ENCODE data around the gene SLC43A3.

Gene SLC43A3

GRCh38 chr11:57425565-57426438 is 1.1 kb downstream of the SLC43A3 start:
- Histone ChIP-seq H3K27ac (ENCODE audit: low read length) (no peak overlapping the region), H3K36me3 (ENCODE audit: insufficient read depth, low read depth, low read length) (peaks cover 32% of the 10 kb centered on the region)

GRCh38 chr11:57424792-57425564 is 1.9 kb downstream of the SLC43A3 start:
- Histone ChIP-seq H3K9ac (ENCODE audit: low read depth, low read length) (no peak overlapping the region), H3K4me3 (ENCODE audit: low read length) (no peak overlapping the region), H3K27me3 (ENCODE audit: insufficient read depth, low read length) (peaks cover 37% of the 10 kb centered on the region), H3K4me1 (ENCODE audit: insufficient read depth, low read length) (peaks cover 8% of the 10 kb centered on the region), H3K27ac (ENCODE audit: low read length) (no peak overlapping the region), H3K36me3 (ENCODE audit: insufficient read depth, low read depth, low read length) (peaks cover 41% of the 10 kb centered on the region), H3K9me3 (ENCODE audit: insufficient read depth, low read depth, low read length) (no peaks in the 10 kb centered on the region)

More at GRCh38 chr11:57425565-57426438, 1.1 kb downstream of the SLC43A3 start:
- Histone ChIP-seq H3K9me3 (ENCODE audit: insufficient read depth, low read depth, low read length) (no peaks in the 10 kb centered on the region), H3K9ac (ENCODE audit: low read depth, low read length) (peak overlapping the region; percentile 59; the same call in 1 of the 2 replicates), H3K27me3 (ENCODE audit: insufficient read depth, low read length) (peaks cover 40% of the 10 kb centered on the region), H3K4me3 (ENCODE audit: low read length) (peak overlapping the region; percentile 63; the same call in 1 of the 2 replicates), H3K4me1 (ENCODE audit: insufficient read depth, low read length) (peaks cover 8% of the 10 kb centered on the region)

DNA sequence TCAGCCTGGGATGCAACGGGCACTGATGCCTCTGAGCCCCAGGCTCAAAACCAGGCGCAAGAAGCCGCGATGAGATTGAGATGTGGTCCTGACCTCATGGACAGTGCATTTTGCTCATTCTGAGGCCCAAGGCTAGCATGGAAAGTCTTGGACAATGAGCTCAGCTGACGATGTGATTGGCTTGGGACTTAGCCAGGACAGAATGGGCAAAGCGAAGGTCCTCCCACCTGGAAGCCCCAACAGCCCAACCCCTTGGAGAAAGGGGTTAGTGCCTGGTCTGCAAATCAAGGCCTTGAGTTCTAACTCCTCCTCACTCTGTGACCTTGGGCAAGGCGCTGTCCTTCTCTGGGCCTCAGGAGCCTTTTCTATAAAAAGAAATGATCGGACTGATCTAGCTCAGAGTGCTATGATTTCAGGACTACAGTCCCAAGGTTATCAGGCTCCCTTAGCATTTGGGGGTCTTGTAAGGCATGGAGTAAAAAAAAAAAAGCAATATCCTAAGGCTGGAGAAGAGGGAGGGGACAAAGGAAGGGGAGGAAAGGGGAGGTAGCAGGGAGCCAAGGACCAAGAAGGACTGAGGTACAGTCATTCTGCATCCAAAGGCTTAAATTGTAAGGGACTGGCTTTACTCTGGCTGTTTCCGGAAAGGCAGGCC is 2.7 kb downstream of the SLC43A3 start:
- Histone ChIP-seq H3K4me3 (ENCODE audit: low read length) (no peak overlapping the region), H3K4me1 (ENCODE audit: insufficient read depth, low read length) (peaks cover 8% of the 10 kb centered on the region), H3K9ac (ENCODE audit: low read depth, low read length) (no peak overlapping the region), H3K36me3 (ENCODE audit: insufficient read depth, low read depth, low read length) (peaks cover 44% of the 10 kb centered on the region), H3K9me3 (ENCODE audit: insufficient read depth, low read depth, low read length) (no peaks in the 10 kb centered on the region), H3K27me3 (ENCODE audit: insufficient read depth, low read length) (peaks cover 30% of the 10 kb centered on the region), H3K27ac (ENCODE audit: low read length) (no peak overlapping the region)

- Histone ChIP-seq H3K9ac (ENCODE audit: low read depth, low read length) (no peak overlapping the region), H3K27me3 (ENCODE audit: insufficient read depth, low read length) (peaks cover 14% of the 10 kb centered on the region), H3K27ac (ENCODE audit: low read length) (no peak overlapping the region), H3K4me3 (ENCODE audit: low read length) (no peak overlapping the region), H3K36me3 (ENCODE audit: insufficient read depth, low read depth, low read length) (peaks cover 51% of the 10 kb centered on the region), H3K9me3 (ENCODE audit: insufficient read depth, low read depth, low read length) (no peaks in the 10 kb centered on the region), H3K4me1 (ENCODE audit: insufficient read depth, low read length) (peaks cover 8% of the 10 kb centered on the region)
Measured at GRCh38 chr11:57422669-57423068, 4.3 kb downstream of the SLC43A3 start.

GRCh38 chr11:57421805-57422204 is 5.1 kb downstream of the SLC43A3 start:
- Histone ChIP-seq H3K9ac (ENCODE audit: low read depth, low read length) (no peak overlapping the region), H3K4me1 (ENCODE audit: insufficient read depth, low read length) (peaks cover 8% of the 10 kb centered on the region), H3K27me3 (ENCODE audit: insufficient read depth, low read length) (peaks cover 13% of the 10 kb centered on the region), H3K27ac (ENCODE audit: low read length) (no peak overlapping the region), H3K36me3 (ENCODE audit: insufficient read depth, low read depth, low read length) (peaks cover 60% of the 10 kb centered on the region), H3K9me3 (ENCODE audit: insufficient read depth, low read depth, low read length) (no peaks in the 10 kb centered on the region), H3K4me3 (ENCODE audit: low read length) (no peak overlapping the region)

DNA sequence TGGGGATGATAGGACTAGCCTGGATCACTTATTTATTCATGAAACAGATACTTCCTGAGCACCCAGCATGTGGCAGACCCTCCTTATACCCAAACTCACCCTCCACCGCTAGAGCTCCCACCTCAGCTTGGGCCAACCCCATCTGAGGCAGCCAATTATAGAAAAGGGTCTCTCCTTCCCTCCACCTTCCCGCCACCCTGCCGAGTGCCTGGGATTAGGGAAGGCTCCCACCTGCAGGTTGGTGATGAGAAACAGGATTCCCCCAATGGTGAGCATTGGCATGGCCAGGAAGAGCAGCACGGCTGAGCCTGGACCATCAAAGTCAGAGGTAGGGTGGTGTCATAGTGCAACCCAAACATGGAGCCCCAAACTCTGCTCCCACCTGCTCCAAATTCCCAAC is 5.9 kb downstream of the SLC43A3 start:
- Histone ChIP-seq H3K4me1 (ENCODE audit: insufficient read depth, low read length) (peaks cover 3% of the 10 kb centered on the region), H3K4me3 (ENCODE audit: low read length) (no peak overlapping the region), H3K9ac (ENCODE audit: low read depth, low read length) (no peak overlapping the region), H3K36me3 (ENCODE audit: insufficient read depth, low read depth, low read length) (peaks cover 67% of the 10 kb centered on the region), H3K27me3 (ENCODE audit: insufficient read depth, low read length) (peaks cover 6% of the 10 kb centered on the region), H3K9me3 (ENCODE audit: insufficient read depth, low read depth, low read length) (no peaks in the 10 kb centered on the region), H3K27ac (ENCODE audit: low read length) (no peak overlapping the region)

- Histone ChIP-seq H3K36me3 (ENCODE audit: insufficient read depth, low read depth, low read length) (peaks cover 72% of the 10 kb centered on the region), H3K27ac (ENCODE audit: low read length) (no peak overlapping the region), H3K9ac (ENCODE audit: low read depth, low read length) (no peak overlapping the region), H3K9me3 (ENCODE audit: insufficient read depth, low read depth, low read length) (no peaks in the 10 kb centered on the region), H3K4me1 (ENCODE audit: insufficient read depth, low read length) (no peaks in the 10 kb centered on the region), H3K4me3 (ENCODE audit: low read length) (no peak overlapping the region), H3K27me3 (ENCODE audit: insufficient read depth, low read length) (no peaks in the 10 kb centered on the region)
Measured at GRCh38 chr11:57419146-57419545, 7.8 kb downstream of the SLC43A3 start.

- H3K4me1 ChIP-seq (ENCODE audit: insufficient read depth, low read length) = no peaks in the 10 kb centered on the region
- H3K27ac ChIP-seq (ENCODE audit: low read length) = no peak overlapping the region
- H3K9ac ChIP-seq (ENCODE audit: low read depth, low read length) = no peak overlapping the region
- H3K27me3 ChIP-seq (ENCODE audit: insufficient read depth, low read length) = no peaks in the 10 kb centered on the region
- H3K36me3 ChIP-seq (ENCODE audit: insufficient read depth, low read depth, low read length) = peaks cover 74% of the 10 kb centered on the region
- no peak overlapping the region for H3K4me3 ChIP-seq (ENCODE audit: low read length)
- H3K9me3 ChIP-seq (ENCODE audit: insufficient read depth, low read depth, low read length) = no peaks in the 10 kb centered on the region
Measured at GRCh38 chr11:57418131-57418530, 8.8 kb downstream of the SLC43A3 start.

DNA sequence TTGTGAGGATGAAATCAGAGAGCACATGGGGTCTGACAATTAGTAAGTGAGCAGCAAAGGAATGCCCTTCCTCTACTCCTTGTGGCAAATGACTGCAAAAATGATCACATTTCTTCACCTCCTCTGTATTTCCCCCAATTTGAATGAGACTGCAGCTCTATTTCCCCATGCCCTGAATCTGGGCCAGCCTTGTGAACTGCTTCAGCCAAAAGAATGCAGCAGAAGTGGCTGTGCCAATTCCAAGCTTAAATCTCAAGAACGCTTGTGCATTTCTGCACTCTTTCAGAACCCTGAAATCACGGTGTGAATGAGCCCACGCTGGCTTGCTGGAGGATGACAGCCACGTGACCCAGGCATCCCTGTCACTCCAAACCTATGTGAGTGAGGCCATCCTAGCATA is 9.9 kb downstream of the SLC43A3 start:
- Histone ChIP-seq H3K27ac (ENCODE audit: low read length) (no peak overlapping the region), H3K27me3 (ENCODE audit: insufficient read depth, low read length) (no peaks in the 10 kb centered on the region), H3K4me3 (ENCODE audit: low read length) (no peak overlapping the region), H3K9ac (ENCODE audit: low read depth, low read length) (no peak overlapping the region), H3K36me3 (ENCODE audit: insufficient read depth, low read depth, low read length) (peaks cover 72% of the 10 kb centered on the region), H3K4me1 (ENCODE audit: insufficient read depth, low read length) (no peaks in the 10 kb centered on the region), H3K9me3 (ENCODE audit: insufficient read depth, low read depth, low read length) (no peaks in the 10 kb centered on the region)

GRCh38 chr11:57416436-57416835 is 10.5 kb downstream of the SLC43A3 start:
- Histone ChIP-seq H3K4me1 (ENCODE audit: insufficient read depth, low read length) (no peaks in the 10 kb centered on the region), H3K27me3 (ENCODE audit: insufficient read depth, low read length) (no peaks in the 10 kb centered on the region), H3K9me3 (ENCODE audit: insufficient read depth, low read depth, low read length) (no peaks in the 10 kb centered on the region), H3K27ac (ENCODE audit: low read length) (no peak overlapping the region), H3K9ac (ENCODE audit: low read depth, low read length) (no peak overlapping the region), H3K36me3 (ENCODE audit: insufficient read depth, low read depth, low read length) (peaks cover 72% of the 10 kb centered on the region), H3K4me3 (ENCODE audit: low read length) (no peak overlapping the region)

DNA sequence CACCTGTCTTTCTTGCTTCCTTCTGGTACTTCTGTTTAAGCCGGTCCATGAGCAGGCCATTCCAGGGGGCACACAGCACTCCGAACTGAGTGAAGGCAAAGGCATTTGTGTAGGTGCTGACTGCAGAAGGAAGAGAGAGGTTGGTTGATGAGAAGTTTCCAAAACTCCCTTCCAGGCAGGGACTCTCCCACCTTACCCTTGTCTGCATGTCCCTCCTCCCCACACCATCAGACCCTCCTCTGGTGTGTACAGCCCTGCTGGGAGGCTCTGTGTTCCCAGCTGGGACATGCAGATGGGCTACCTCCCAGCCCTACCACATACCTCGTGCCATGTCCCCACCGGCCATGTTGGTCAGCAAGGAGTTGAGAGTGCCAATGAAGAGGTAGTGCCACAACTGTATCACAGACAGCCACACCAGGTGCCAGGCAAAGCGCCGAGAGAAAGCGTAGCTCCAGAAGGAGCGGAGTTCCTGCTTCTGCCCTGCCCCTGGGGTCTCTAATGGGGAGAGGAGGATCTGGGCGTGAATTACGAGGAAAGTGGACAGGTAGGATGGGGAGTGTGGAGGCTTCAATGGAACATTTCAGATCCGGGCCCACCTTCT is 12.2 kb downstream of the SLC43A3 start:
- Histone ChIP-seq H3K27ac (ENCODE audit: low read length) (no peak overlapping the region), H3K36me3 (ENCODE audit: insufficient read depth, low read depth, low read length) (peaks cover 72% of the 10 kb centered on the region), H3K9ac (ENCODE audit: low read depth, low read length) (no peak overlapping the region), H3K4me3 (ENCODE audit: low read length) (no peak overlapping the region), H3K4me1 (ENCODE audit: insufficient read depth, low read length) (no peaks in the 10 kb centered on the region), H3K9me3 (ENCODE audit: insufficient read depth, low read depth, low read length) (no peaks in the 10 kb centered on the region), H3K27me3 (ENCODE audit: insufficient read depth, low read length) (no peaks in the 10 kb centered on the region)

All from iPS-20b (cell line).